CD4-positive, alpha-beta T cell treated with Interleukin-6 at 100 ng/mL for 8 hours (primary cell): ENCODE results near the gene SUGCT.

ENCODE experiments used
- DNase-seq: peaks from one replicate; pipeline ENCODE4 v3.0.0-alpha.2; 2020; ENCODE audit warnings: mixed read lengths, low spot score

The SUGCT gene

DNA sequence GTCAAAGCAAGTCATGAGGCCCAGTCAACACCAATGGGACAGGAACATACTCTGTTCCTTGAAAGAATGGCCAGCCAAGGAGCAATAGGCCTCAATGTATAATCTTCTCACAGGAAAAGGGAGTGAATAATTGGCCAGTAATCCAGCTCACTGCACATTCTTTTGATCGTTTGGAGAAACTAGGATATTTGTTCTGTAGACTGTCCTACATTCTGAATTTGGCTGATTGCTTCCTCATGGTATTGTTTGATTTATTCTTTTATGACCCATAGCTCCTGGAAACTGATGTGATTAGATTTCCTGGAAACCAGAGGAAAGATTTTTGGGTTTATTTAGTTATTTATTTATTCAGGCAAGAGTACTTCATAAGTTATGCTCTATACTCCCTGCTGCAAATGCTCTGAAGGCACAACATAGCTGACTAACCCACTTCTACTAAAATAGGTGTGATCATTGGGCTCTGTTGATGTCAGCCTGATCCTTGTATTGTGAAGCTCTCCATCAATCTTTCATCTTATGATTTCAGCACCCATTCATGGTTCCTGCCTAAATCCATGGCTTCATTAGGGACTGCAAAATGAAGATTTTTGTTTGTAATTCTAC, 745.2 kb downstream of the SUGCT start:
- DNase-seq, result no peak

DNA sequence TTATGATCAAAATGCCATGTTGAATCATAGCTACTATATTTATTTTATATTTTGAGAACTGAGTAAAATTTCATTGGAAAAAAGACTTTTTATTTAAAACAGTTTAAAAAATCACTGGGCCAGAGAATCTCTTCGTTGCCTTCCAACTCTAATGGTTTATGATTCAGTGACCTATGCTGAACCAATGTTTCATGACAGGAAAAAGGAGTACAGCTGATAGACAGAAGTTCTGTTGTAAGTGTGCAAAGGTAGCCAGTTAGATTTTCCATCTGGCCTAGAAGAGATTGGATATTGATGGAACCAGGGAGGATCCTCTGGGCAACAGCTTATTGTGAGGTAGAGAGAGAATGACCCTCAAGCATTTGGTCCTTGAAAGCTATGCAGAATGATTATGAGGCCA, 745.8 kb downstream of the SUGCT start:
- DNase-seq, result no peak

DNA sequence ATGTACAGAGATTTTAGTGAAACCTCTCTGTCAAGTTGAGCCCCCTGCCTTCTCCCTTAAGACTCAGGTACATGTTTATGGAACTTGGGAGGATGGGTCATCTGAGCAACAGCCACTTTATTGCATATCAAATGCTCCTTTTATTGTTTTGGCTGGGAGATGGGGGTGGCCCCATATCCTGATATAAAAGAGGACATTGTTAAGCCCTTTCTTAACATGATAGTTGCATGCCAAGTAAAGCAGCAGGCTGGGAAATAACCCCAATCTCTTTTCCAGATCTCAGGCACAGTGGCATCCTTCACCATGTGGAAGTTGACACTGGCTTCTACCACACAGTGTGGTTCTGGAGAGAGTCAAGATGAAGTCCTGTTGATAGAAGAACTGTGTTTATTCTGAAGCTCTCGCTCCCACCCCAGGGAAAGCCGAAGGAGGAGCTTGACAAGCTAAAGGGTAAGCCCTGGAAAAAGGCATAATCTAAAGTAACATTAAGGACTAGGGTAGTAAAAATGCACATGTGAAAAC, 746.7 kb downstream of the SUGCT start:
- no peak for DNase-seq

DNA sequence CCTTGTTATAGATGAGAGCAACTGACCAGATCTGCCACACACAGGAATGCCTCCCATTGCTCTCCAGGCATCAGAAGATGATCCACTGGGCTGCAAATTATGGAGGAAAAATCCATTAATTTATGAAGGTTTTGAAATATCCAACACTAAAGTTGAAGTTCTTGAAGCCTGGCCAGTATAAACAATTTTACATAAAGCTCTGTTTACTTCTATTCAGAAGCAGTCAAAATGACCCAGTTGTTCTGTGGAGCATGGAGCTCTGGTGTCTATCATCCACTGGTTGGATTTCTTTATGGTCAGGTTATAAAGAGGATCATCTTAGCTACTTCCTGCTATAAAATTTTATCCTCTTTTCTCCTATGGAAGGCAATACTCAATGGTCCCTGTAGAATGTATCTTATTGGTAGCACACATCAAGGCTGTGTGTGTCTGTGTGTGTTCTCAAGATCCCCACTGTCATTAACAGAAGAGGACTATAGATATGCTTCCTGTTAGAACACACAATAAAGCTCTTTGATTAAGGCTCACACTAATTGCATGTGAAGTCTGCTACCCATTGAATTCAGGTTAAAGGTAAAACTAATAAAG, 747.4 kb downstream of the SUGCT start:
- no peak for DNase-seq

GRCh38 chr7:40883826-40884225, 749.0 kb downstream of the SUGCT start:
- no peak for DNase-seq

- no peak for DNase-seq
These were observed 749.4 kb downstream of the SUGCT start for GRCh38 chr7:40884241-40884640.

DNA sequence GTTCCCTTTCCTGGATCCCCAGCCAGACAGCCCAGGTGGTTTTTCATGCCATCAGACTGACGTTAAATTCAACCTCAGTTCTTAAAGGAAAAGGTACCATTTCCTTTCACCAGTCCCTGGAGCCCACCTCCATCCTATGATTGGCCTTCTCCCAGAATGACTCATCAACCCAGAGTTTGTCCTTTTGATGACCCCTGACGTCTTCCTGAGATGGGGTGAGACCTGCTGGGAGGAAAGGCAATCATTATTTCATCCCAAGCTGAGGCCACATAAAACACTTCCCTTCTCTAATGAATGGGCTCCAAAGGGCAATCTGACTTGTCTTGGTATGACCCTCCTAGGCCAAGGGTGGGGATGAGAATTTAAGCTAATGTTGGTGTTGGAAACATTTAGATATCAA, 750.7 kb downstream of the SUGCT start:
- DNase-seq, result no peak

GRCh38 chr7:40887099-40887498, 752.3 kb downstream of the SUGCT start:
- DNase-seq, result no peak

DNA sequence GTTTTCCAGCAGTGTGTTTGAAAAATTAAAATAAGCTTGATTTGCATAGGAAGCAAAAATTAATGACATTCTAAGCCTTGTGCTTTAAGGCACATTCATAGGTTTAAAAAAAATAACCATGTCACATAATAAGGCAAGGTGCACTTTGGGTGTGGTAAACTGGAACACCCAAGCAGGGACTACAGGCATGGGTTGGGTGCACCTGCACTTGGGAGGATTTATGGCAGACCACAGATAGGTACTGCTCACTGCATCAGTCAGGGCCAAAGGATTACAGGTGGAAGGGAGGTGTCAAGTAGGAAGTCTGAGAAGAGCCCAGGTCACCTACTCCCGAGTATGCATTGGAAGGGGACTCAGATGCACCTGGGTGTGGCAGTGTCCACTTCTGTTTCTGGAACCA, 753.7 kb downstream of the SUGCT start:
- DNase-seq, result no peak

DNA sequence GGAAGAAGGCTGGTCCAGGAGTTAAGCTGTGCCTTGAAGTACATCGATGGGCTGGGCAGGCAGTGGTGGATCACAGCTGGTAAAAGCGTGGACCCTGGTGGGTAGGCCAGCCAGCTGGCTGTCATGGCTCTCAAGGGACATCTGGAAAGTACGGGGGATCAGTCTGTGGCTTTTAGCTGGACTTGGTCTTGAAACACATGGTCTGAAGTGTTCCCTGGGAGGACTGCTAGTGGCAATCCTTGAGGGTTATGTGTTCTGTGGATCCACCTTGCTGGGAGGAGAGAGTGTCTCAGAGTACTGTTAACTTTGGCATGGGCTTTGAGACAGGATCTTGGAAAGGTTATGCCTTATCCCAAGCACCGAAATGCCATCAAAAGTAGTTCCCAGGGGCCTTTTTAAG, 754.3 kb downstream of the SUGCT start:
- DNase-seq, result no peak

DNA sequence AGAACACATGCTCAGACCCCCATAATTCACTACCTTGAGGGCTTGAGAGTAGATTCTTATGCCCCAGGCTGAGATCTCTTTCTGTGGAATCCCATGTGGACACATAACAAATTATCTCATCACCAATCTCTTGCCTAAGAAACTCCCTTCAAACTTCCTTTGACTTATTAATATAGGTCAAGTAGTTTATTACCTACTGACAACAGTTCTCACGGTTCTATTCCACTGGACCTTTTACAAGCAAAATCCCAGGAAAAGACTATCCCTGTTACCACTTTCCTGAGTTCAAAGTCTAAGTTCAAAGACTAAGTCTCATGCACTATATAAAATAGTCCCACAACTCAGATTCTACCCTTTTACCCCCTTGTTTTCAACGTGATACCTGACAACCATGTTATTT, 754.7 kb downstream of the SUGCT start:
- no peak for DNase-seq

GRCh38 chr7:40890088-40890692, 755.4 kb downstream of the SUGCT start:
- no peak for DNase-seq

DNA sequence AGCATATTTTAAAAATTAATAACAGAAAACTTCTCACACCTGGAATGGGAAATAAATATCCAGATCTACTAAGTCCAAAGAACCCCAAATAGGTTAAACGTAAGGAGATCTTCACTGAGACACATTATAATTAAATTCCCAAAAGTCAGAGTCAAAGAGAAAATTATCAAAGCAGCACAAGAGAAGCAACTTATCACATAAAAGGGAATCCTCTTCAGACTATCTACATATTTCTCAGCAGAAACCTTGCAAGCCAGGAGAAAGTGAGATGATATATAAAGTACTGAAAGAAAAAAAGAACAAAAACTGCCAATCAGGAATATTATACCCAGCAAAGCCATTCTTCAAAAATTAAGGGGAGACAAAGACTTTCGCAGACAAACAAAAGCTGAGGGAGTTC, 756.4 kb downstream of the SUGCT start:
- DNase-seq, result no peak

DNA sequence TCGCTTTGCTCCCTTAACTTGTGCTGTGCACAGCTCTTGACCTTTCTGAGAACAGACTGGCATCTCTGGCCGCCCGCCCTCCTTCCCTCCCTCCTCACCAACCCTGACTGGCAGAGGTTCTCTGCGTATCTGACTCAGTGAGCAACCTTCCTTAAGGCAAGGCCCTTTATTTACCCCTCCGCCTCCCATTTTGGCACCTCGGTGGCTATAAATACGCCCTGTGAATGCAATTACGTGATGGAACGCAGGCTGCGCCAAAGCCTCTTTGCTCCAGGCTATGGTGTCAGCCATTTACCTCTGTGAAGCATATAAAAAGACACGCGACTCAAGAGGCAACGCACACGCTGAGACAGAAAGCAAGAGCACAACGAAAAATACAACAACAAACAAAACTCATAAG, 764.3 kb downstream of the SUGCT start:
- DNase-seq, result no peak

- no peak for DNase-seq
These were observed 765.1 kb downstream of the SUGCT start for GRCh38 chr7:40899636-40900507.

DNA sequence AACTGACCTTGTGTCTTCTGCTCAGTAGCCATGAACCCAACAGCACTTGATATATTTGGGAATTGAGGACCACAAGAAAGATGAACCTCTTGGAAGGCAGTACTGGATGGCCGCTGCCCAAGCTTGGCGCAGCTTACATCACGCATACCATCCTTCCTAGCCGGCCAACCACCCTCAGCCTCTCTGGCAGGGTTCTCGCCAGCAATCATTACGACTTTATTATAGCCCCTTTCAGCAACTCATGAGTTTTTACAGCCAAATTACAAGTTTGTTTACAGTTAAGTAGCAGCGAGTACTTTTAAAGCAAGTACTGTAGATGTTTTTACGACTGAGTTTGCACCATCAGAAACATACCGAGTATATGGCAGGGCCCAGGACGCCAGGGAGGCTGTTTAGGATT, 769.1 kb downstream of the SUGCT start:
- DNase-seq, result no peak

DNA sequence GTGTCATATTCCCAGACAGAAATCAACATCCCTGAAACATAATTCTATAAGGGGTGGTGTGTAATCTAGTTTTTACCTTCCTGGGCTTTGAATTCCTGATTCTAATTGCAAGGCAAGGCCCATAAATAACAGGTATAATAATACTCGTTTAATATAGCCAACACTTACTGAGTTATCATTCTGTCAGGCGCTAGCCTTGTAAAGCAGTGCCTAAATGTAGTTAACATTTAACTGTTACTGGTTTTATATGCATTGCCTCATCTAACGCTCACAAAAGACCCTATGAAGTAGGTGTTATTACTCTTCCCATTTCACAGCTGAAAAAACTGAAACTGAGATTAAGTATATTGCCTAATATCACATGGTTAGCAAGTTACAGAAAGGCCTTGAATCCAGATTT, 772.5 kb downstream of the SUGCT start:
- no peak for DNase-seq

GRCh38 chr7:40909346-40909980, 774.7 kb downstream of the SUGCT start:
- DNase-seq, result no peak
